NOMO-1 treated with dmso at 0.1 percent for 144 hours (cell line): ENCODE data around the gene PUS1.

Source experiments
- DNase-seq: peaks from one replicate; lab custom pipeline; 2025; ENCODE audit not compliant: unreplicated experiment; lab: John Stamatoyannopoulos, UW

Gene PUS1

DNA sequence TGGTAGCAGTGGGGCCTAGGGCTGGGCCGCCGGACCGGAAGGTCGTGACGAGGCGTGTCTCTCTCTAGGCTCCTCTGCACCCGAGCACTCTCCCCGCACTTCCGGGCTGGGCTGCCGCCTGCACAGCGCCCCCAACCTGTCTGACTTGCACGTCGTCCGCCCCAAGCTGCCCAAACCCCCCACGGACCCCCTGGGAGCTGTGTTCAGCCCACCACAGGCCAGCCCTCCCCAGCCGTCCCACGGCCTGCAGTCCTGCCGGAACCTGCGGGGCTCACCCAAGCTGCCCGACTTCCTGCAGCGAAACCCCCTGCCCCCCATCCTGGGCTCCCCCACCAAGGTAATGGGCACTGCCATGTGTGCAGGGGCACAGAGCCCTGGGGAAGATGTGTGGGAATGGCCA, 13.3 kb upstream of the PUS1 start:
- no peak for DNase-seq

- no peak for DNase-seq
Observed at GRCh38 chr12:131916306-131917138, 12.6 kb upstream of the PUS1 start.

DNA sequence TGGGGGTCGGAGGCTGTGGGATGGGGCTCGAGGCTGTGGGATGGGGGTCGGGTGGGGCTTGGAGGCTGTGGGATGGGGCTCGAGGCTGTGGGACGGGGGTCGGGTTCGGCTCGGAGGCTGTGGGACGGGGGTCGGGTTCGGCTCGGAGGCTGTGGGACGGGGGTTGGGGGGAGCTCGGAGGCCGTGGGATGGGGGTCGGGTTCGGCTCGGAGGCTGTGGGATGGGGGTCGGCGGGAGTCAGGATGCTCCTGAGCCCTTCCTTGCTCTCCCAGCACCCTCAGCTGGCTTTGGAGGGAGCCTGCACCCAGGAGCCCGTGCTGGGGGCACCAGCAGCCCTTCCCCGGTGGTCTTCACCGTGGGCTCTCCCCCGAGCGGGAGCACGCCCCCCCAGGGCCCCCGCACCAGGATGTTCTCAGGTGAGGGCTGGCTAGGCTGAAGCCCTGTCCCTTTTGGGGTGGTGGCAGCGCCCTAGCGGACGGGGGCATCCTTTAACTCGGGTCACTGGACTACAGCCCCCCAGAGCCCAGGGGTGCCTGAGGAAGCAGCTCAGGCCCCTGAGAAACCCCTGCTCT, 11.9 kb upstream of the PUS1 start:
- DNase-seq = no peak

DNA sequence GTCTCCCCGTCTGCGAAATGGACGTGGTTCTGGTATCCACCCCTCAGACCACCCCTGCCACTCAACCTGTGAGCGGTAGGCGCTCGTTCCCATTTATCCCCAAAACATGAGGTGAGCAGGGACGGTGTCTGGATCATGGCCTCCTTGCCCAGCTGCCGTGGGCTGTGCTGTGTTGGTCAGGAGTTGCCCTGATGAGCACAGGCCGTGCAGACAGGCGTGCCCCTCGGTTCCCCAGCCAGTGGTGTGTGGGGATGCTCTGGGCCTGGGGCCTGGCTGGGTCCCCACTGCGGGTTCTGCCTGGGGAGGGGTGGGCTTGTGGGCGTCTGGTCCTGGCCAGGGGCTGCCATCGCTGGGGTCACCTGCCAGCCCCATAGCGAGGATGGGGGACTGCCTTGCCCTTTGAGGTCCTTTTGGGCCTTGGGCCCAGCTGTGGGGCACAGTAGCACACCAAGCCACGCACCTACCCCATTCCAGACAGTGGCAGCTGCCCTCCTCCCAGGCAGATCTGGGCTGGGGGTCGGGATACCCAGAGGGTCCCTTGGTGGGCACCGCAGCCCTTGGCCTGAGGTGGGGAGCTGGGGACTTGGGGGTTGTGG, 11.3 kb upstream of the PUS1 start:
- DNase-seq = no peak

GRCh38 chr12:131918311-131919050, 10.6 kb upstream of the PUS1 start:
- no peak for DNase-seq

- no peak for DNase-seq
Observed at GRCh38 chr12:131919051-131919347, 10.1 kb upstream of the PUS1 start.

GRCh38 chr12:131919366-131920156, 9.5 kb upstream of the PUS1 start:
- no peak for DNase-seq

- DNase-seq = no peak
Observed at GRCh38 chr12:131920157-131920508, 8.9 kb upstream of the PUS1 start.

GRCh38 chr12:131920902-131921840, 7.9 kb upstream of the PUS1 start:
- DNase-seq = no peak

GRCh38 chr12:131921866-131922769, 7.0 kb upstream of the PUS1 start:
- no peak for DNase-seq

DNA sequence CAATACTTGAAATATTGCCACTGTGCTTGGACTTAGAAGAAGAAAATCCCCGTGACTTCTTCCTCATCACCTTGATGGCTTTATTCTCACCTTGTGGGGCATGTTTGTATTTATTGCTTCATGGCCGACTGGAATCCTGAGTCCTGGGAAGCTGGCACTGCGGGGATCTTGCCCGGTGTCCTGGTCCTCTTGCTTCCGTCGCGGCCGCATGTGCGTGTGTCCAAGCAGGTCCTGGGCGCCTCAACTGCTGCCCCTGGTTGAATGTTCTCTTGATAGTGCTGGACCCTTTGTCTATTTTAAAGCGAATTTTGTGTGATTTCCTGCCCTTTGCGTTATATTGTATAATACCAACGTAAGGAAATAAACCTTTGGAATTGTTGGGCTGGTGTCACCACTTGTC, 6.3 kb upstream of the PUS1 start:
- DNase-seq = no peak

GRCh38 chr12:131923260-131923659, 5.8 kb upstream of the PUS1 start:
- no peak for DNase-seq

- no peak for DNase-seq
Observed at GRCh38 chr12:131927110-131928079, 1.7 kb upstream of the PUS1 start.

DNA sequence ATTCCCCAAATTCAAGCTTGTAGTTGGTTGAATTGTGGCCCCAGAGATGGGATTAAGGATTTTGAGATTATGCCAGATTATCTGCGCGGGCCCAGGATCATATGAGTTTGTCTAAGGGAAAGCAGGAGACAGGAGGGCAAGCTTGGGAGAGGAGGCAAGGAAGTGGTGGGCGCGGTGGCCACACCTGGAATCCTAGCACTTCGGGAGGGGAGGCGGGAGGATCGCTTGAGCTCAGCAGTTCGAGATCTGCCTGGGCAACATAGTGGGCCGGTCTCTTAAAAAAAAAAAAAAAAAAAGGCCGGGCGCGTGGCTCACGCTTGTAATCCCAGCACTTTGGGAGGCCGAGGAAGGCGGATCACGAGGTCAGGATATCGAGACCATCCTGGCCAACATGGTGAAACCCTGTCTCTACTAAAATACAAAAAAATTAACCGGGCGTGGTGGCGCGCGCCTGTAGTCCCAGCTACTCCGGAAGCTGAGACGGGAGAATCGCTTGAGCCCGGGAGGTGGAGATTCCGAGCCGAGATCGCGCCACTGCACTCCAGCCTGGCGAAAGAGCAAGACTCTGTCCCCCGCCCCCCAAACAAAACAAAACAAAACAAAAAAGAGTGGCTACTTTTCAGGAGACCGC, 881 bp upstream of the PUS1 start:
- DNase-seq = no peak

- no peak for DNase-seq
Observed at GRCh38 chr12:131929581-131930456, 743 bp downstream of the PUS1 start.

DNA sequence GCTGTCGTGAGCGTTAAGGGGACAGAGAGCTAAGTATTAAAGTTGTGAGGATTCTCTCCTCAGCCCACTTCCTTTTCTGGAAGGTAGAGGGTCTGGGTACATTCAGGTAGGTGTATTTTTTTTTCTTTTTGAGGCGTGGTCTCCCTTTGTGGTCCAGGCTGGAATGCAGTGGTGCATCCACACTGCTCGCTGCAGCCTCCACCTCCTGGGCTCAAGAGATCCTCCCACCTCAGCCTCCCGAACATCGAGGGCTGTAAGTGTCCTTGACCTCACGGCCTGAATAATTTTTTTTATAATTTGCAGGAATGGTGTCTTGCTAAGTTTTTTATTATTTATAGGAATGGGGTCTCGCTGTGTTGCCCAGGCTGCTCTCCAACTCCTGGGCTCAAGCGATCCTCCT, 1.4 kb downstream of the PUS1 start:
- no peak for DNase-seq

DNA sequence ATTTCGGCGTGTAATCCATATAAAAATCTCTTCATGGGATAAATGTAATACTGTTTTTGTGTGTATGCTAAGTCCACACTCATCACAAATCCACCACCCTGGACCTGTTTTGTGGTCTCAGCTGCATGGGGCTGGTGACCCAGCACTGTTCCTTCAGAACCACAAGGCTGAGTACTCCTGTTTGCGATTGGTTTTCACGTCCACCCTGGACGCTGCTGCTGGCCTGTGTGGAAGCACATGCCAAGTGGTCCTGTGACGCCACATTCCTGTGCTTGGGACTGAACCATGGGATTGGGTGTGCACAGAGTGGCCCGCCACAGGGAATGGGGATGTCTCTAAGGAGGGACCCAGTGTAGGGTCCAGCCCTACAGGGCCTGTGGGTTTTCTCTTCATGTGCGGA, 4.3 kb downstream of the PUS1 start:
- no peak for DNase-seq
